ENCODE data around the gene LAGE3.

GRCh38 chrX:154467556-154467955 lies 11.5 kb downstream of the LAGE3 start:
- TF ChIP-seq CTCF (IDR thresholded peaks at IDR 0.05) = no peak
- no peak for TF ChIP-seq POLR2A (IDR thresholded peaks at IDR 0.05)
